Measurements from ENCODE around the gene MAD2L1.
"Not testable (repeated sequence)": the region's sequence is repeated elsewhere in the genome, so short reads cannot be mapped to it uniquely, and the experiment has no call there.

The MAD2L1 gene

DNA sequence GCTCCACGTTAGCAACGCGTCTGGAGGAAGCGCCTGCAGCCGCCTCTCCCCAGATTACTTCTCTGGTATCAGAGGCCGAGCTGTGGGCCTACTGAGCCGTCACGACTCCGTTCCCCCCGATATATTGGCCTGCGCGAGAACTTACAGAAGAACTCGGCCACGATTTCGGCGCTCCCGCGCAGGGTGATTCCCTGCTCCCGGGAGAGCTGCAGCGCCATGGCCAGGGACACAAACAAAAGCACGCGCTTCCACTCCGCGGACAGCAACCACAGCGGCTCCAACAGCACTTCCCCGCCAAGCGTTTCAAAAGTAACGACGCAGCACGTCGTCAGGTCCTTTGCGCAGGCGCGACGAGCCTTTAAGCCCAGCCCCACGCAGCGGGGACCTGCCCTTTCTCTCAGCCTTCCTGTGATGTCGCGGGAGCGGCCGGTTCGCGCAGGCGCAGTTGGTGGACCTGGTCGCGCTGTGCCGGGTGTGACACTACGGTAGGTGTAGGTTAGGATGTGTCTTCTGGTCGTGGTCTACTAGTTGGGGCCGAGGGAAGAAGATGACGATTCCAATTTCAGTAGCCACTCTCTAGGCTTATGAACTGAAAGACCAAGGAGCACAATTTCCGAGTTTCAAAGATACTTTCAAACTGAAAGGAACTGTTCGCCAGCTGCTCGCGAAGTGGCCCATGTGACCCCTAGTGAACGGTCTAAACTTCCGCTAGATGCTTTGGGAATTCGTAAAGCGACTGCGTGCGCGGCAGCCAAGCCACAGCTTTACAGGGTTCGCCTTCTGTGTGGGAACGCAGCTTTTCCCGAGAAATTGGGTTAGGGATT lies at the start of gene MAD2L1:
Gene MAD2L1 (minus strand): TSS at position 332 of the 824 bp plus-strand sequence. CDS start 114 bp downstream, at position 218.
- DNase-seq, result peak; percentile 99

DNA sequence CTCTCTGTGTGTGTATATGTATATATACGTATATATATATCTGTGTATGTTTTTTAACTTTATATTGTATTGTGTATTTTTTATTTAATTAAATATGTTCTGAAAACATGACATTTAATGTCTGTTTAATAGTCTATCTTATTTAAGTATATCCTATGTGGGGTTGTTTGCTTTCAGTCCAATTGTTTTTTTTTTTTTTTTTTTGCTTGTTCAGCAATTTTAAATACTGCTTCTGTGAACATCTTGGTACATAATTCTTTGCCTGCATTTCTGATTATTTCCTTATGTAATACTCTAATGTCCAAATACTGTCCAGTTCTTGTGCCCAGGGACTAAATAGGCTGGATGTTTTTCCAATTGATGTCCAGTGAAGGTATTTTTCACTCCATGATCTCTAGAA lies 45.1 kb upstream of the MAD2L1 start:
- no peak for DNase-seq

- DNase-seq, result no peak
Observed at GRCh38 chr4:120109406-120109805, 42.8 kb upstream of the MAD2L1 start.

- no peak for DNase-seq
Observed at GRCh38 chr4:120105472-120105871, 38.8 kb upstream of the MAD2L1 start.

DNA sequence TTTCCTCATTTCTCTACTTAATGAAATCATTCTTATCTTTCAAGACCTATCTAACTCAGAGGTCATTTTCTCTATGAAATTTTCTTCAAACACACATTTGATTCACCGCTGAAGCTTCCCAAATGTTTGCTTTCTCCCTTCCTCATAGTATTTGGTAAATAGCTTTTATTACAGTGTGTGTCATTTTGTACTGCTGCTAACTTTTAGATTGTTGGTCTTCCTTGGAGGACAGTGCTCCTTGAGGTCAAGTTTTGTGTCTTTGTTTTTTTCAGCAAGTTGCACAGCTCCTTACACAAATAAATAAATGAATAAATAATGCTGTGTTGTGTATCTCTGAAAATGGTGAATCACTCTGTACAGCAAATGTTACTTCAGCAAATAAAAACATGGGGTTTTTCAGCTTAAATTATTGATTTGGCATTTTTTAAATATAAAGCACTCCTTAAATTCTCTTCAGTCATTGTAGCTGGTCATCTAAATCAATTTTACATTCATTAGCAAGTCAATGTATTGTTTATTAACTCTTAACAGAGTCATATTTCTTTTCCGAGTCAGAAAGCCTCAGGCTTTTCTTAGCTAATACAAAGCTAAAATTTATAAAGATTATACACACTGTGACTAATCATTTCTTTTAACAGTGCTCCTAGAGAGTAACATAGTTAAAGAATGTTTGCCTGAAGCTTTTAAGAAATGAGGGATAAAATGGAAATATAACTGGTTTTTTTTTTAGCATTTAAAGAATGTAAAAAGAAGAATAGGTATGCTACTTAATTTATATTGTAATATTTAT lies 30.1 kb upstream of the MAD2L1 start:
- no peak for DNase-seq

DNA sequence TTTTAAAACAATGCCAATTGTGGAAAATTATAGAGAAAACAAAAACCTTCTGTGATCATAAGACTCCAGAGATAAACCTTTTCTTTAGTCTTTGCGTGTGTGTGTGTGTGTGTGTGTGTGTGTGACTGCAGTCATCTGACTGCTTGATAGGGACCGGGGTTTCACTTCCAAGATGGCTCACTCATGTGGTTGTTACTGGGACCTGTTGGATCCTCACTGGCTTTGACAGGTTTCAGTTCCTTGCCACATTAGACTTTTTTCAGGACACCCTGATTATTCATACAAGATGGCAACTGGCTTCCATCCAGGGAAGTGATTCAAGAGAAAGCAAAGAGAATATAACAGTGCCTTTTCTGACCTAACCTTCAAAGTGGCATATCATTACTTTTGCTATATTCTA lies 21.9 kb upstream of the MAD2L1 start:
- no peak for DNase-seq

DNA sequence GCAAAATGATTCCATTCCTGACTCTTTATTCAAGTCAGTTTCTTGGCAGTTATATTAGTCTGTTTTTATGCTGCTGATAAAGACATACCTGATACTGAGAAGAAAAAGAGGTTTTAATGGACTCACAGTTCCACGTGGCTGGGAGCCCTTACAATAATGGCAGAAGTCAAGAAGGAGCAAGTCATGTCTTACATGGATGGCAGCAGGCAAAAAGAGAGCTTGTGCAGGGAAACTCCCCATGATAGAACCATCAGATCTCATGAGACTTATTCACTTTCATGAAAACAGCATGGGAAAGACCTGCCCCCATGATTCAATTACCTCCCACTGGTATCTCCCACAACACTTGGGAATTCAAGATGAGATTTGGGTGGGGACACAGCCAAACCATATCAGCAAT lies 21.4 kb upstream of the MAD2L1 start:
- not testable (repeated sequence) for DNase-seq

DNA sequence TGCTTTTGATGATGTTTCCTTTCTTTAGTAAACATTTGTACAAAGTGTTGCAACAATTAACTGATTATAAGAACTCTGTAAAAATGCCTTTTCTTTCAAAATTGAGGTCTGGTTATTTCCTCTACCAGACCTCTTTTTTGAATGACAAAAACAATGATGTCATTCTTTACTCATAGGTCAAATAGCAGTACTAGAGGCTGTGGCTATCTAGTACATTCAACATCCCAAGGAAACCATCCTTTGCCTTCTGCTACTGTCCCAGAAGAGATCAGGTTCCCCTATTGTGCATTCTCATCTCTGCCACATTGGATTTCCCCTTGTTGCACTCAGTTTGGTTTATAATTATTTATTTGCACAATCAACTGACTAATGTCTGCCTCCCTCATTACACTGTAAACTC lies 19.1 kb upstream of the MAD2L1 start:
- no peak for DNase-seq

DNA sequence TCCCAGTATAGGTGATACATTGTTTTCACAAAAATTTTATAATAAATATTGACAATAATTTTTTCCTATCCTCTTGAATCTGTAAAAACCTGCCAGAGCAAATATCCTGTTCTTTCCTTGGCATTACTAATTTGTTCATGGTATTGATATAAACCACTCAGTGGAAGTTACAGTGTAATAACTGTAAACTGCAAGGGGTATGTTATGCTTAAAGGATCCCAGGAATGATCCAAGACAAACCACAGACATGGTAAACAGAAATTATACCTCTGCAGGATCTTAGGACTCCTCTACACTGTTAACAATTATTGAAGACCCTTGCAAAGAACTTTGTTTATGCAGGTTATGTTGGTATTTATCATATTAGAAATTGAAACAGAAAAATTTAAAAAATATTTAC lies 17.7 kb upstream of the MAD2L1 start:
- DNase-seq, result no peak

DNA sequence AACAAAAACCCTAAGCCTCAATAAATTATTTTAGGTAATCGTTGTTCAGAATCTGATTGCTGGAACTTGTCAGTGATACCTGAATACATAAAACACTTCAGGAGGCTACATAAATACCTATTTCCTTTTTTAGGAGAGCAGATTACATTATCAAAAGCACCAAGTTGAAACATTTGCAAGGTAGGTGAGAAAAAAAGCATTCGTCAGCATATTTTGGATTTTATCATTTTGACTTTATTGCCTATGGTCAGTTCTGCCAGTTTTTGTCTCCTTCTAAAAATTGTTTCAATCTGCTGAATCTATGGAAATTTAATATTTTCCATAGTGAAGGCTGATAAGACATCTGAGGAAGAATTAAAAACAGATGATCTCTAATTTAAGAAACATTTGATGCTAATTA lies 16.5 kb upstream of the MAD2L1 start:
- DNase-seq, result no peak

- no peak for DNase-seq
Observed at GRCh38 chr4:120082251-120082650, 15.6 kb upstream of the MAD2L1 start.

- no peak for DNase-seq
Observed at GRCh38 chr4:120081726-120082125, 15.1 kb upstream of the MAD2L1 start.

- no peak for DNase-seq
Observed at GRCh38 chr4:120080533-120080932, 13.9 kb upstream of the MAD2L1 start.

GRCh38 chr4:120079839-120080520 lies 13.3 kb upstream of the MAD2L1 start:
- no peak for DNase-seq

DNA sequence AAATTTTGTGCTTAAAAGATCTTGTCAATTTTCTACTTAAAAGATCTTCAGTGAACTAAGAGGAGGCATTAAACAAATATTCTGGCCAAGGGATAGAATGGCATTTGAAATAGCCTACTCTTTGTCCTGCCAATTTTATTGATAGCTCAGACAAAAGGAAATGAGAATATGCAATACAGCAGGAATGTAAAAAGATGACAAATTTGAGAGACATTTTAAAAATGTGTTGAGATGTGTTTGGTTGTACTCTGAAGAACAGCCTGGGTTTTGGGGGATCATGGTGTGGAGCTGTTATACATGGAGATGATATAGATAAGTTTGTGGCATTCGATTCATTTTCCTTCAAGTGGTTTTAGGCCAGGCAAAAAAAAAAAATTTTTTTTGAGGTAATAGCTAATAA lies 11.6 kb upstream of the MAD2L1 start:
- no peak for DNase-seq

DNA sequence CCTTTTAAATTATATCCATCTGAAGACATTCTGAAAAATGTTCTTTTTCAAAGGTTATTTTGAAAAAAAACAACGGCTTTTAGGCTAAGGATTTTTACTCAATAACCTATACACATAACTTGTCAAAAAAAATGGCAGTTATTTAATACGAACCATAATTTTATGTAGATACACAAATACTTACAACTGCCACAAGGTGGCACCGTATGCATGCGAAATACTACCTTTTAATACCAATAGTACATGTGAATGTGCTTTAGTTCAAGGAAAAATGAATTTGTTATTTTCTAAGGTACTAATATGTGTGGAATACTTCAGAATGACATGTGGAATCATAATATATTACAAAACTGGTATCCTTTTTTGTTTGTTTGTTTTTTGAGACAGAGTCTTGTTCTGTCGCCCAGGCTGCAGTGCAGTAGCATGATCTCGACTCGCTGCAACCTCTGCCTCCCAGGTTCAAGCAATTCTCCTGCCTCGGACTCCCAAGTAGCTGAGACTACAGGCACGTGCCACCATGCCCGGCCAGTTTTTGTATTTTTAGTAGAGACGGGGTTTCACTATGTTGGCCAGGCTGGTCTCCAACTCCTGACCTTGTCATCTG lies 4.6 kb upstream of the MAD2L1 start:
- peak; percentile 26 for DNase-seq

- DNase-seq, result no peak
Observed at GRCh38 chr4:120070196-120070595, 3.5 kb upstream of the MAD2L1 start.

- DNase-seq, result no peak
Observed at GRCh38 chr4:120065974-120066516, 603 bp downstream of the MAD2L1 start.

DNA sequence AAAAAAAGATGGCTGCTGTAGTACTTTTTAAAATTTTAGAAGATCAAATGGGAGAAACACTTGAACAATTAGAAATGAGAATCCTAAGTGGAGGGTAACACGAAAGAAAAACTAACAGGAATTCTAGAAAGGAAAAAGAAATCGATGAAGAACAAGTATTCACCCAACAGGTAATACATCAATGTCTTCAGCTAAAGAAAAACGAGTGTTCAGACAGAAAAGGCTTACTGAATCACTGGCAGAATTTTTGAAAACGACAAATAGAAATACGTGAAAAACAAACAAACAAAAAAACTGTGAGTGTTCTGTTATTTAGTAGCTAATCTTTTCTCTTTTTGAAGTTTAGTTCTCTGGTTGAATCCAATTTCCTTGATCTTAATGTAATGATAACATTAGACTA lies 1.8 kb downstream of the MAD2L1 start:
- no peak for DNase-seq

DNA sequence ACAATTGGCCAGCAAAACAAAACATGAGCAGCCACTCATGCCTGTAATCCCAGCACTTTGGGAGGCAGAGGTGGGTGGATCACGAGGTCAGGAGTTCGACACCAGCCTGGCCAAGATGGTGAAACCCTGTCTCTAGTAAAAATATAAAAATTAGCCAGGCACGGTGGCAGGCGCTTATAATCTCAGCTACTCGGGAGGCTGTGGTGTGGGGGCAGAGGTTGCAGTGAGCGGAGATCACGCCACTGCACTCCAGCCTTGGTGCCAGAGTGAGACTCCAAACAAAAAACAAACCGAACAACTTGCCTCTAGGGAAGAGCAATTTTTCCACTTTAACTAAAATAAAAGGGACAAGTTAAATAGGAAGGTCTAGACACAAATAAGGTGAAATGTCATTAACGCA lies 2.9 kb downstream of the MAD2L1 start:
- not testable (repeated sequence) for DNase-seq

GRCh38 chr4:120062663-120063195 lies 3.9 kb downstream of the MAD2L1 start:
- DNase-seq, result no peak

DNA sequence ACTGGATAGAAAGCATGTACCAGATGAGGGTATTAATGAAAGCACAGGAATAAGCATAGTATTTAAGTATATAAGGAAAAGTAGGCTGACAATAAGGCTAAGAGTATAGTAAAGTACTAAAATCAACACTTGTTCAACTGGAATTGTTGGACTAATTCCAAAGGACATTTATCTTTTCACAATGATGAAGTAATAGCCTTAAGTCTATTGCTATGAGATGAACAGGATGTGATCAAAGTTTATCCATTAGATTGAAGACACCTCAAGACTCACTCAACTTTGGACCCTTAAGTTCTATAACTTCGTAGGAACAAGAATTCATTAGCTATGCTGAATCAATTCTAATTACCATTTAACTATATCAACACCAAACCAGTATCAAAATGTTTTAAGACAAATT lies 7.6 kb downstream of the MAD2L1 start:
- no peak for DNase-seq

DNA sequence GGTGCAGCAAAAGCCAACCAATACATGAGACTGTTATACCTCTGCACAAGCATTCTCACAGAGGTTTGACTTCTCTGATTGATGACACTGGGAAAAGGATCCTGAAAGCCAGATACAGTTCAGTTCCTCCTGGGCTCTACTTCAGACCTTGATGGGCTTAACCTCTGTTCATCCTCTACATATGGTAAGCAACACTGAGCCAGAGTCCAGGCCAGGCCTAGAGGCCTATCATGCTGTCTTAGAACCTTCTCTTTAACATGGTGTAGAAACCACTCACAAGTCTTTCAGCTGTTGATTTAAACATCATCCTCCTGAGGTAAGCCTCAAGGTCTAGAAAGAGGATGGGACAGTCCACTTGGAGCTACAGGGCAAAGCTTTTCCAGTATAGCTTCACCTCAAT lies 9.2 kb downstream of the MAD2L1 start:
- no peak for DNase-seq

Data from left hindlimb (tissue), 1 donor.